ENCODE results near the gene OXER1.

DNA sequence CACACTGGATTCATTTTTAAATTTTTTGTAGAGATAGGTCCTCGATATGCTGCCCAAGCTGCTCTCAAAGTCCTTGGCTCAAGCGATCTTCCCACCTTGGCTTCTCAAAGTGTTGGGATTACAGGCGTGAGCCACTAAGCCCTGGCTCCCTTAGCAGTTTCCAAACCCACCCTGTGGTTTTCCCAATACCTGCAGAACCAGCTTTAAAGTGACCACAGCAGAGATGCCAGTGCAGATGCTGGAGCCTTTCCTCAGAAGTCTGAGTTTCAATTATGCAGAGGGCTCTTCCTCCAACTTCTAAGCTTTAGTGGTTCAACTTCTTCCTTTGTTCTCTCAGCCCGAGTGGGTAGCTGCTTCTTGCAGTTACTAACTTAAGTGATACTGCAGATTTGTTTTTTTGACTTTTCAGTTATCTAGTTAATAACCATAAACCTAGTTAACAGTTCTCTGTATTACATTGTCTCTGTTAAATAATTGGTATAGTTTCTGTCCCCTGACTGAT, 36.6 kb upstream of the OXER1 start:
- no peak for TF ChIP-seq POLR2A (IDR thresholded peaks at IDR 0.05)
- TF ChIP-seq, protein P1, sequence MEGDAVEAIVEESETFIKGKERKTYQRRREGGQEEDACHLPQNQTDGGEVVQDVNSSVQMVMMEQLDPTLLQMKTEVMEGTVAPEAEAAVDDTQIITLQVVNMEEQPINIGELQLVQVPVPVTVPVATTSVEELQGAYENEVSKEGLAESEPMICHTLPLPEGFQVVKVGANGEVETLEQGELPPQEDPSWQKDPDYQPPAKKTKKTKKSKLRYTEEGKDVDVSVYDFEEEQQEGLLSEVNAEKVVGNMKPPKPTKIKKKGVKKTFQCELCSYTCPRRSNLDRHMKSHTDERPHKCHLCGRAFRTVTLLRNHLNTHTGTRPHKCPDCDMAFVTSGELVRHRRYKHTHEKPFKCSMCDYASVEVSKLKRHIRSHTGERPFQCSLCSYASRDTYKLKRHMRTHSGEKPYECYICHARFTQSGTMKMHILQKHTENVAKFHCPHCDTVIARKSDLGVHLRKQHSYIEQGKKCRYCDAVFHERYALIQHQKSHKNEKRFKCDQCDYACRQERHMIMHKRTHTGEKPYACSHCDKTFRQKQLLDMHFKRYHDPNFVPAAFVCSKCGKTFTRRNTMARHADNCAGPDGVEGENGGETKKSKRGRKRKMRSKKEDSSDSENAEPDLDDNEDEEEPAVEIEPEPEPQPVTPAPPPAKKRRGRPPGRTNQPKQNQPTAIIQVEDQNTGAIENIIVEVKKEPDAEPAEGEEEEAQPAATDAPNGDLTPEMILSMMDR (IDR thresholded peaks at IDR 0.05) = no peak

Data from lower leg skin (tissue), 3 donors.